Nephron (organoid): ENCODE measurements around the gene POMT2.

Experiments
- H3K27ac Mint-ChIP-seq, 3 experiments: 2 replicates each; pipeline ENCODE4 v1.8.0; 2020; ENCODE audit warnings: mixed read lengths in 3 of 3, mild to moderate bottlenecking in 2 of 3, moderate library complexity in 1 of 3
- H3K27me3 Mint-ChIP-seq: 2 replicates; pipeline ENCODE4 v1.8.0; 2021; ENCODE audit warnings: low read depth, mild to moderate bottlenecking, moderate library complexity, mixed read lengths
- H3K36me3 Mint-ChIP-seq: 2 replicates; pipeline ENCODE4 v1.8.0; 2020; ENCODE audit warnings: low read depth, mixed read lengths
- H3K4me1 Mint-ChIP-seq: 2 replicates; pipeline ENCODE4 v1.8.0; 2020; ENCODE audit warnings: mixed read lengths
- H3K4me3 Mint-ChIP-seq, 3 experiments: 2 replicates each; pipeline ENCODE4 v1.8.0; 2020; ENCODE audit warnings: mild to moderate bottlenecking in 3 of 3, mixed read lengths in 3 of 3, moderate library complexity in 2 of 3
- H3K9me3 Mint-ChIP-seq: 2 replicates; pipeline ENCODE4 v1.8.0; 2020; ENCODE audit warnings: mixed read lengths
- CTCF ChIP-seq, 3 experiments: fragments of 200-600 bp; sonication (generic); IDR thresholded peaks; one replicate each; pipeline ENCODE4 v1.5.0; 2021; ENCODE audit warnings: antibody characterized with exemption in 3 of 3; ENCODE audit not compliant: unreplicated experiment in 3 of 3

The POMT2 gene

GRCh38 chr14:77320238-77320935, at the start of gene POMT2:
TSS of gene POMT2 (minus strand) at chr14:77320883. CDS start at chr14:77320681, 202 bp downstream.
- H3K4me3 Mint-ChIP-seq, result peak within 1 kb of the TSS; percentile 98 to 99 (median 99)
- H3K36me3 Mint-ChIP-seq, result no peaks in the 10 kb centered on the region
- no peaks in the 10 kb centered on the region for H3K9me3 Mint-ChIP-seq

GRCh38 chr14:77369285-77369684, 48.6 kb upstream of the POMT2 start:
- Mint-ChIP-seq H3K27ac (peak overlapping the region in 1 of 3 experiments; percentile 42), H3K4me1 (peaks cover 21% of the 10 kb centered on the region), H3K36me3 (no peaks in the 10 kb centered on the region), H3K9me3 (no peaks in the 10 kb centered on the region), H3K4me3 (no peak overlapping the region), H3K27me3 (no peaks in the 10 kb centered on the region)
- no peak for TF ChIP-seq CTCF (IDR thresholded peaks at IDR 0.05; ENCODE audit: unreplicated experiment in 3 of 3)

More at GRCh38 chr14:77320238-77320935, at the start of gene POMT2:
- Mint-ChIP-seq H3K27me3 (no peaks in the 10 kb centered on the region), H3K27ac (peak within 1 kb of the TSS; percentile 99 to 100 (median 100)), H3K4me1 (peaks cover 45% of the 10 kb centered on the region)
- TF ChIP-seq CTCF (IDR thresholded peaks at IDR 0.05; ENCODE audit: unreplicated experiment in 3 of 3), result peak; percentile 47 to 56 (median 56)

GRCh38 chr14:77364146-77364545, 43.5 kb upstream of the POMT2 start:
- no peaks in the 10 kb centered on the region for H3K27me3 Mint-ChIP-seq
- no peak overlapping the region for H3K4me3 Mint-ChIP-seq
- TF ChIP-seq CTCF (IDR thresholded peaks at IDR 0.05; ENCODE audit: unreplicated experiment in 3 of 3), result no peak
- H3K27ac Mint-ChIP-seq, result no peak overlapping the region
- no peaks in the 10 kb centered on the region for H3K9me3 Mint-ChIP-seq
- no peaks in the 10 kb centered on the region for H3K4me1 Mint-ChIP-seq
- peaks cover 15% of the 10 kb centered on the region for H3K36me3 Mint-ChIP-seq

- H3K4me1 Mint-ChIP-seq, result no peaks in the 10 kb centered on the region
- no peaks in the 10 kb centered on the region for H3K27me3 Mint-ChIP-seq
- TF ChIP-seq CTCF (IDR thresholded peaks at IDR 0.05; ENCODE audit: unreplicated experiment in 3 of 3), result no peak
- H3K9me3 Mint-ChIP-seq, result no peaks in the 10 kb centered on the region
- H3K4me3 Mint-ChIP-seq, result no peak overlapping the region
- H3K27ac Mint-ChIP-seq, result no peak overlapping the region
- peaks cover 19% of the 10 kb centered on the region for H3K36me3 Mint-ChIP-seq
These were observed 38.9 kb upstream of the POMT2 start for GRCh38 chr14:77359626-77360025.

GRCh38 chr14:77356899-77357298, 36.2 kb upstream of the POMT2 start:
- no peak for TF ChIP-seq CTCF (IDR thresholded peaks at IDR 0.05; ENCODE audit: unreplicated experiment in 3 of 3)
- H3K4me1 Mint-ChIP-seq, result no peaks in the 10 kb centered on the region
- no peaks in the 10 kb centered on the region for H3K9me3 Mint-ChIP-seq
- no peaks in the 10 kb centered on the region for H3K27me3 Mint-ChIP-seq
- H3K4me3 Mint-ChIP-seq, result no peak overlapping the region
- H3K27ac Mint-ChIP-seq, result no peak overlapping the region
- H3K36me3 Mint-ChIP-seq, result peaks cover 23% of the 10 kb centered on the region

GRCh38 chr14:77355811-77356210, 35.1 kb upstream of the POMT2 start:
- H3K4me1 Mint-ChIP-seq, result no peaks in the 10 kb centered on the region
- H3K36me3 Mint-ChIP-seq, result peaks cover 20% of the 10 kb centered on the region
- no peaks in the 10 kb centered on the region for H3K9me3 Mint-ChIP-seq
- TF ChIP-seq CTCF (IDR thresholded peaks at IDR 0.05; ENCODE audit: unreplicated experiment in 3 of 3), result no peak
- no peak overlapping the region for H3K27ac Mint-ChIP-seq
- no peak overlapping the region for H3K4me3 Mint-ChIP-seq
- no peaks in the 10 kb centered on the region for H3K27me3 Mint-ChIP-seq
